Upper lobe of left lung (tissue), 6 donors: ENCODE results near the gene RRP1. TPM values are rescaled to one million over a fixed set of nuclear protein-coding genes. Genes with fewer than 3 reads are reported as not detected.
A peak's percentile ranks its signal among the peaks of the same experiment; 100 is the strongest.

ENCODE experiments used
- ATAC-seq, 2 donors: fragments of 200-7000 bp; cut with Tn5 transposase; one replicate each; pipeline ENCODE4 v1.9.1; 2022; ENCODE audit warnings: mild to moderate bottlenecking in 2 of 2, moderate library complexity in 2 of 2; ENCODE audit not compliant: low FRiP score in 2 of 2
- DNase-seq, 2 donors: peaks; one replicate each; pipeline ENCODE4 v3.0.0-alpha.2; 2019 to 2020
- H3K27ac ChIP-seq, 4 donors: fragments of 200-600 bp; sonication (generic); one replicate each; pipeline ENCODE4 v1.5.1; 2016 to 2019
- H3K27me3 ChIP-seq, 4 donors: fragments of 200-600 bp; sonication (generic); one replicate each; pipeline ENCODE4 v1.5.1; 2017 to 2019
- H3K36me3 ChIP-seq, 4 donors: fragments of 200-600 bp; sonication (generic); one replicate each; pipeline ENCODE4 v1.5.1; 2016 to 2019
- H3K4me1 ChIP-seq, 4 donors: fragments of 200-600 bp; sonication (generic); one replicate each; pipeline ENCODE4 v1.5.1; 2018 to 2019
- H3K4me3 ChIP-seq, 4 donors: fragments of 200-600 bp; sonication (generic); one replicate each; pipeline ENCODE4 v1.5.1; 2017 to 2019; ENCODE audit warnings: mild to moderate bottlenecking in 2 of 4, moderate library complexity in 1 of 4
- H3K9me3 ChIP-seq, 4 donors: fragments of 200-600 bp; sonication (generic); one replicate each; pipeline ENCODE4 v1.5.1; 2018 to 2019
- CTCF ChIP-seq, 6 experiments: fragments of 450-650 bp in 4 of 6; fragments of 200-600 bp in 2 of 6; sonication (generic) in 2 of 6; IDR thresholded peaks; one replicate each; pipeline ENCODE4 v1.5.1; 2016 to 2019; ENCODE audit warnings: antibody characterized with exemption in 6 of 6
- EP300 ChIP-seq, 4 donors: sonication (generic); formaldehyde crosslinking; IDR thresholded peaks; one replicate each; pipeline ENCODE4 v1.5.1; 2017; ENCODE audit warnings: antibody characterized with exemption in 4 of 4, control low read depth in 2 of 4
- POLR2A ChIP-seq, 4 donors: fragments of 450-650 bp; IDR thresholded peaks; one replicate each; pipeline ENCODE4 v1.5.1; 2016 to 2017; ENCODE audit warnings: antibody characterized with exemption in 4 of 4, mild to moderate bottlenecking in 2 of 4
- POLR2AphosphoS5 ChIP-seq, 2 donors: sonication (generic); formaldehyde crosslinking; IDR thresholded peaks; one replicate each; pipeline ENCODE4 v1.5.1; 2017; ENCODE audit warnings: antibody characterized with exemption in 2 of 2
- WGBS, 2 donors: methylation state at CpG; one replicate each; pipeline ENCODE4 v1.1.5; 2017 to 2018; 5-methylcytosine and 5-hydroxymethylcytosine counted together
- total RNA-seq, 6 donors: library from RNA; depleted of rRNA in 4 of 6; stranded (reverse); fragments of >200 nt in 4 of 6; gene quantifications; one replicate each; pipeline versions ENCODE4 v1.1.0 to v1.2.1, GENCODE V29; 2016 to 2021
- donor health status: DM: no; HTN: no; CAD: no; lungs with moderate emphysema.
- donor health status: DM: no; HTN: yes; CAD: no; lungs with severe emphysema.

The RRP1 gene
- total RNA-seq, 6 donors from 2014 or later = 12.0 to 25.1 (median 20.9) TPM

GRCh38 chr21:43779660-43780059 is 9.7 kb upstream of the RRP1 start:
- H3K9me3 ChIP-seq = no peaks in the 10 kb centered on the region
- DNase-seq (no peak), ATAC-seq (no peak)
- no peaks in the 10 kb centered on the region for H3K27me3 ChIP-seq
- peaks cover 10 to 25% (median 15%) of the 10 kb centered on the region in 4 donors for H3K4me1 ChIP-seq
- TF ChIP-seq EP300 (IDR thresholded peaks at IDR 0.05) (no peak), POLR2AphosphoS5 (IDR thresholded peaks at IDR 0.05) (no peak), POLR2A (IDR thresholded peaks at IDR 0.05) (no peak), CTCF (IDR thresholded peaks at IDR 0.05) (no peak)
- 78 to 88% methylated on average over 5 of the region's 5 CpGs for WGBS, 2 donors
- H3K27ac ChIP-seq = peak overlapping the region in 2 of 4 donors; percentile 63 to 68
- H3K36me3 ChIP-seq = no peaks in the 10 kb centered on the region
- no peak overlapping the region for H3K4me3 ChIP-seq

DNA sequence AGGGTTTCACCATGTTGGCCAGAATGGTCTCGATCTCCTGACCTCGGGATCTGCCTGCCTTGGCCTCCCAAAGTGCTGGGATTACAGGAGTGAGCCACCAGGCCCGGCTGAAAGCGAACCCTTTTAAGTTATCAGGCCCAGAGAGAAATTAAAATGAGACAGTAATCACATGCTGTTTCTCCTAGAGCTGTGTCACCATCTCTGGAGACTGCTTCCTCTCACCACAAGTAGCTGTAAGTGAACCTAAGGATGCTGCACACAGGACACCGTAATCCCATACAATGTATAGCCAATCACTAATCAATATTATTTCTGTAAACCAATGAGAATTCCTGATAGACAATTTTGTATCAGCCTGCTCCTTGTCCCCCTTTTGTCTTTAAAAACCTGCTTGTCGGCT is 7.5 kb upstream of the RRP1 start:
- WGBS, 2 donors = 85 to 90% methylated on average over 6 of the region's 6 CpGs
- no peaks in the 10 kb centered on the region for H3K9me3 ChIP-seq
- H3K27ac ChIP-seq = peak overlapping the region; percentile 55 to 84 (median 69)
- H3K4me3 ChIP-seq = no peak overlapping the region
- no peaks in the 10 kb centered on the region for H3K27me3 ChIP-seq
- H3K36me3 ChIP-seq = no peaks in the 10 kb centered on the region
- TF ChIP-seq EP300 (IDR thresholded peaks at IDR 0.05) = no peak
- no peak for TF ChIP-seq POLR2AphosphoS5 (IDR thresholded peaks at IDR 0.05)
- no peak for TF ChIP-seq POLR2A (IDR thresholded peaks at IDR 0.05)
- no peak for TF ChIP-seq CTCF (IDR thresholded peaks at IDR 0.05)
- peaks cover 0 to 16% (median 7%) of the 10 kb centered on the region in 4 donors for H3K4me1 ChIP-seq
- DNase-seq (no peak), ATAC-seq (no peak)

DNA sequence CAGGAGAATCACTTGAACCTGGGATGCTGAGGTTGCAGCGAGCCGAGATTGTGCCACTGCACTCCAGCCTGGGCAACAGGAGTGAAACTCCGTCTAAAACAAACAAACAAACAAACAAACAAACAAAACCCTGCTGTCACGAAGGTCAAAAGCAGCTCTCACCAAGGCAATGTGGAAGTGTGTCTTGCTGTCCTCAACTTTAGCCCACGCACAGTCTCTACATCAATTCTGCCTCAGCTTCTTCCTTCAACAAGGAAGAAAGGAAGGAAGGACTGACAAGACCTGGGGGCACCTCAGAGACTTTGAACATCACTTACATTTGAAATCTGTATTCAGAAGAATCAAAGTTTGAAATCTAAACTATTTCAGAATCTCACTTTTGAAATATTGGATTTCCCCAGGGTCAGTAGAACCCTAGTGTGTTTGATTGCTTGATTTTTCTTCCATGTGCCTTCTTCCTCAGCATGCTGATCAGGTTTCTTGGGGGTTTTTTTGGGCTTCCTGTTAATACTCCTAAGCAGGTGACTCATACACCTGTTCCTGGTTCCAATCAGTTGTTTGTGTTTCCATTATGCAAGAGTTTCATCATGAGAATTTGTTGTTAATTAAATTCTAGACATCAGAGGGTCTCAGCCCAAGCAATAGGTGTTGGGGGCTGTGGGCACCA is 6.8 kb upstream of the RRP1 start:
- Histone ChIP-seq H3K27me3 (no peaks in the 10 kb centered on the region), H3K27ac (peak overlapping the region; percentile 55 to 84 (median 70)), H3K4me3 (no peak overlapping the region), H3K4me1 (peaks cover 0 to 16% (median 7%) of the 10 kb centered on the region in 4 donors), H3K9me3 (no peaks in the 10 kb centered on the region), H3K36me3 (no peaks in the 10 kb centered on the region)
- WGBS, 2 donors = 74 to 75% methylated on average over 5 of the region's 5 CpGs
- no peak for TF ChIP-seq POLR2AphosphoS5 (IDR thresholded peaks at IDR 0.05)
- peak in 1 of 4 donors; percentile 94 for TF ChIP-seq EP300 (IDR thresholded peaks at IDR 0.05)
- ATAC-seq (no peak), DNase-seq (no peak)

DNA sequence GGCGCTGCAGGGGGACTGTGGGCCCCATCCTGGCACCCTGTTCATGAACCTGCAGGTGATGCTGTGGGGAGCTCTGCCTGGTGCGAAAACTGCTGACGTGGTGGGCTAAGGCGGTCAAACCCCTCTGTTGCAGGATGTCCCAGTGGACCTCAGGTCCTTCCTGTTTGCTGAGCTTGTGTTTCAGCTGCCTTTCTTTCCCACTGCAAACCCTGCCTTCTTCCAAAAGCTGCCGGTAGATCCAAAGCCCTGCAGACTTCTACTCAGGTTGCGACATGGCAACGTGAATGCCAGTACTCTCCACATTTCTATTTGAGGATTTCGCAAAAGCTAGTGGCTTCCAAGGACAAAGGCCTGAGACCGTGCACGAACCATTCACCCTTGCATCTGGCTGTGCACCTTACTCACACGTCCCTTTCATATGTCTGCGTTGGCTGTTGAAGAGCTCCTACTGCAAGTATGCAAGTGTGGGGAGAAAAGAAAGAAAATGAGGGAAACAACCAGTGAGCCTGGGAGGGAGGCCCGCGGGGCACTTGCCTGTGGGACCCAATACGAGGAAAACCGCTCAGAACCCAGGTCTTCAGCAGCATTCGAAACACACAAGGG is 6.2 kb upstream of the RRP1 start:
- Histone ChIP-seq H3K36me3 (no peaks in the 10 kb centered on the region), H3K4me3 (no peak overlapping the region), H3K4me1 (peaks cover 0 to 16% (median 7%) of the 10 kb centered on the region in 4 donors), H3K9me3 (no peaks in the 10 kb centered on the region), H3K27me3 (no peaks in the 10 kb centered on the region), H3K27ac (peak overlapping the region; percentile 17 to 84 (median 70))
- ATAC-seq = peak; percentile 40 to 56
- peak in 1 of 2 donors; percentile 81 for DNase-seq
- 62 to 72% methylated on average over 16 to 17 of the region's 17 CpGs for WGBS, 2 donors
- peak in 1 of 4 donors; percentile 45 for TF ChIP-seq EP300 (IDR thresholded peaks at IDR 0.05)
- TF ChIP-seq POLR2AphosphoS5 (IDR thresholded peaks at IDR 0.05) = no peak
- peak in 1 of 4 donors; percentile 12 for TF ChIP-seq POLR2A (IDR thresholded peaks at IDR 0.05)

DNA sequence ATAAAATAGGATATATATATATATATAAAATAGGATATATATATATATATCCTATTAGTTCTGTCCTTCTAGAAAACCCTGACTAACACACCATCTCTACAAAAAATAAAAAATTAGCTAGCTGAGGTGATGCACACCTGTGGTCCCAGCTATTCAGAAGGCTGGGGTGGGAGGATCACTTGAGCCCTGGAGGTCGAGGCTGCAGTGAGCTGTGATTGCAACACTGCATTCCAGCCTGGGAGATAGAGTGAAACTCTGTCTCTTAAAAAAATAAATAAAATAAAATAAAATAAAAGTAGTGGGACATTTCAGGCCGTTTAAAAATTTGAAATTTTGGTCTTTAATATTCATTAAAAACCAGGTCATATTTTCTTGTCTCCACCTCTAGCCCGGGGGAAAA is 4.2 kb upstream of the RRP1 start:
- H3K27me3 ChIP-seq = no peaks in the 10 kb centered on the region
- no peak overlapping the region for H3K4me3 ChIP-seq
- ATAC-seq = no peak
- TF ChIP-seq POLR2A (IDR thresholded peaks at IDR 0.05) = no peak
- no peak for TF ChIP-seq EP300 (IDR thresholded peaks at IDR 0.05)
- TF ChIP-seq CTCF (IDR thresholded peaks at IDR 0.05) = no peak
- TF ChIP-seq POLR2AphosphoS5 (IDR thresholded peaks at IDR 0.05) = no peak
- WGBS, 2 donors = 49 to 51% methylated on average over 3 of the region's 3 CpGs
- DNase-seq = no peak
- no peak overlapping the region for H3K27ac ChIP-seq
- no peaks in the 10 kb centered on the region for H3K9me3 ChIP-seq
- no peaks in the 10 kb centered on the region for H3K36me3 ChIP-seq
- peaks cover 5 to 22% (median 15%) of the 10 kb centered on the region in 4 donors for H3K4me1 ChIP-seq
